DOHH2 (cell line): Measurements from ENCODE around the gene CAPG.

Source experiments
- H3F3A ChIP-seq: fragments of 200-600 bp; sonication (generic), shearing (Covaris generic); 2 replicates; pipeline ENCODE4 v1.6.0; 2016; ENCODE audit warnings: antibody characterized with exemption, mild to moderate bottlenecking; ENCODE audit not compliant: control insufficient read depth, insufficient read depth
- H3K27ac ChIP-seq: fragments of 200-600 bp; sonication (generic); 2 replicates; pipeline ENCODE4 v1.5.1; 2014; ENCODE audit warnings: low read depth, mild to moderate bottlenecking, low read length, moderate library complexity
- H3K27me3 ChIP-seq: fragments of 200-600 bp; sonication (generic); 2 replicates; pipeline ENCODE4 v1.6.1; 2014; ENCODE audit warnings: mild to moderate bottlenecking, low read length, mixed read lengths; ENCODE audit not compliant: control insufficient read depth
- H3K36me3 ChIP-seq: fragments of 200-600 bp; sonication (generic); 2 replicates; pipeline ENCODE4 v1.6.1; 2014; ENCODE audit warnings: mild to moderate bottlenecking, low read length, moderate library complexity, mixed read lengths; ENCODE audit not compliant: control insufficient read depth
- H3K4me1 ChIP-seq: fragments of 200-600 bp; sonication (generic); 2 replicates; pipeline ENCODE4 v1.6.1; 2014; ENCODE audit warnings: mild to moderate bottlenecking, low read length, mixed read lengths; ENCODE audit not compliant: control insufficient read depth
- H3K4me2 ChIP-seq: fragments of 200-600 bp; sonication (generic); 2 replicates; pipeline ENCODE4 v1.6.0; 2014; ENCODE audit warnings: mild to moderate bottlenecking, low read length, moderate library complexity
- H3K4me3 ChIP-seq: fragments of 200-600 bp; sonication (generic); 2 replicates; pipeline ENCODE4 v1.5.1; 2014; ENCODE audit warnings: mild to moderate bottlenecking, low read length, mixed read lengths
- H3K79me2 ChIP-seq: fragments of 200-600 bp; sonication (generic); 2 replicates; pipeline ENCODE4 v1.6.1; 2014; ENCODE audit warnings: mild to moderate bottlenecking, low read length, mixed read lengths; ENCODE audit not compliant: control insufficient read depth
- H3K9me2 ChIP-seq: fragments of 200-600 bp; sonication (generic); replicated peaks from 2 replicates; pipeline ENCODE4 v1.6.1; 2014; ENCODE audit warnings: mild to moderate bottlenecking, low read length, mixed read lengths; ENCODE audit not compliant: control insufficient read depth
- H3K9me3 ChIP-seq: fragments of 200-600 bp; sonication (generic); 2 replicates; pipeline ENCODE4 v1.6.1; 2014; ENCODE audit warnings: antibody characterized with exemption, low read length, mixed read lengths; ENCODE audit not compliant: control insufficient read depth, insufficient read depth
- H4K20me1 ChIP-seq: fragments of 200-600 bp; sonication (generic); 2 replicates; pipeline ENCODE4 v1.6.0; 2014; ENCODE audit warnings: low read depth, mild to moderate bottlenecking, antibody characterized with exemption, low read length, moderate library complexity; ENCODE audit not compliant: control insufficient read depth, insufficient read depth
- EZH2phosphoT487 ChIP-seq: fragments of 200-600 bp; sonication (generic); IDR thresholded peaks from 2 replicates; pipeline ENCODE4 v1.6.1; 2017; ENCODE audit warnings: borderline replicate concordance, mild to moderate bottlenecking, antibody characterized with exemption, low read length, moderate library complexity, mixed read lengths
- TF ChIP-seq, protein P1 (sequence below): fragments of 200-600 bp; sonication (generic); IDR thresholded peaks from one replicate; pipeline ENCODE4 v1.5.1; 2014; ENCODE audit warnings: antibody characterized with exemption, mild to moderate bottlenecking, low read depth, low read length; ENCODE audit not compliant: poor library complexity, severe bottlenecking

CAPG gene

DNA sequence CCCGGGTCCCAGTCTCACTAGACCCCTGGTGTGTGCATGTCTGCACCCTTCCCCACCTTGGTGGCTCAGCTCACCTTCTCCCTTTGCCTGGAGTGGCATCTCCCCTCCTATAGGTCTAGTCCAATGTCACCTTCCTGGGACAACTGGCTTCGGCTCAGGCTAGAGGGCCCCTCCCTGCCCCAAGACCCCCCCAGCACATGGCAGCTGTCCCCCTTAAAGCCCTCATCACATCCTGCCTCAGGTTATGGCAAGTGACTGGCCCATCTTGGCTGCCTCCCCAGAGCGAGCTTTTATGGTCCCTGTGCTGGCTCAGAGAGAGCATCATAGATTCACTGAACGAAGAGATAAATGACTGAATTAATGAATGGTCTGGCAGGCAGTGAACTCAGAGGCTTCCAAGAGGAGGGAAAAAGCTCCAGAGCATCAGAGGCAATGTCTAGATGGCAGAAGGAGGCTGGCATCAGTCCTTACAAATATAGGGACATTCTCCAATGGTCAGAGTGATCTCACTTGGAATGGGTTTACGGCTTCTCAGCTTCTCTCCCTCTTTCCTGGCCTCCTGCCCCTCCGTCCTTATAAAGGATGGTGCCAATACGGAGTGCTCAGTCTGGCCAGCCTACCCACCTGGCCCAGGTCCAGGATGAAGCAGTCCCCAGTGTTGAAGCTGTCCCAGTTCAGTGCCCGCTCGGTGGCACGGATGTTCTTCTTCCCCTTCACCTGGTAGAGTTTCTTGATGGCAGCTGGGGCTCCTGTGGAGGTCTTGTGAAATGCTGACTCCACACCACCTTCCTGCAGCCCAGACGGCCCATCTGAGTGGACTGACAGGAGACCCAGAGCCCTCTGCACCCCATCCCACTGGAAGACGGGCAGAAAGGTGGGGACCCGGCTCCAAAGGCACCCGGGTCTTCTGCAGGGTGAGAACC lies 9.4 kb downstream of the CAPG start:
- peaks cover 2% of the 10 kb centered on the region; the same call in 1 of the 2 replicates for H3K9me3 ChIP-seq
- no peak overlapping the region for H3K4me3 ChIP-seq
- no peaks in the 10 kb centered on the region for H3K9me2 ChIP-seq
- H3K4me2 ChIP-seq = no peak overlapping the region
- H3F3A ChIP-seq = no peaks in the 10 kb centered on the region
- no peaks in the 10 kb centered on the region for H3K27me3 ChIP-seq
- no peak for TF ChIP-seq EZH2phosphoT487
- TF ChIP-seq, protein P1, sequence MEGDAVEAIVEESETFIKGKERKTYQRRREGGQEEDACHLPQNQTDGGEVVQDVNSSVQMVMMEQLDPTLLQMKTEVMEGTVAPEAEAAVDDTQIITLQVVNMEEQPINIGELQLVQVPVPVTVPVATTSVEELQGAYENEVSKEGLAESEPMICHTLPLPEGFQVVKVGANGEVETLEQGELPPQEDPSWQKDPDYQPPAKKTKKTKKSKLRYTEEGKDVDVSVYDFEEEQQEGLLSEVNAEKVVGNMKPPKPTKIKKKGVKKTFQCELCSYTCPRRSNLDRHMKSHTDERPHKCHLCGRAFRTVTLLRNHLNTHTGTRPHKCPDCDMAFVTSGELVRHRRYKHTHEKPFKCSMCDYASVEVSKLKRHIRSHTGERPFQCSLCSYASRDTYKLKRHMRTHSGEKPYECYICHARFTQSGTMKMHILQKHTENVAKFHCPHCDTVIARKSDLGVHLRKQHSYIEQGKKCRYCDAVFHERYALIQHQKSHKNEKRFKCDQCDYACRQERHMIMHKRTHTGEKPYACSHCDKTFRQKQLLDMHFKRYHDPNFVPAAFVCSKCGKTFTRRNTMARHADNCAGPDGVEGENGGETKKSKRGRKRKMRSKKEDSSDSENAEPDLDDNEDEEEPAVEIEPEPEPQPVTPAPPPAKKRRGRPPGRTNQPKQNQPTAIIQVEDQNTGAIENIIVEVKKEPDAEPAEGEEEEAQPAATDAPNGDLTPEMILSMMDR = no peak
- no peaks in the 10 kb centered on the region for H3K79me2 ChIP-seq
- no peaks in the 10 kb centered on the region for H4K20me1 ChIP-seq
- no peaks in the 10 kb centered on the region for H3K36me3 ChIP-seq
- no peak overlapping the region for H3K27ac ChIP-seq
- H3K4me1 ChIP-seq = no peaks in the 10 kb centered on the region

GRCh38 chr2:85400023-85400422 lies 10.1 kb downstream of the CAPG start:
- TF ChIP-seq EZH2phosphoT487 = no peak
- TF ChIP-seq, protein P1 = no peak
- no peaks in the 10 kb centered on the region for H3K9me2 ChIP-seq

DNA sequence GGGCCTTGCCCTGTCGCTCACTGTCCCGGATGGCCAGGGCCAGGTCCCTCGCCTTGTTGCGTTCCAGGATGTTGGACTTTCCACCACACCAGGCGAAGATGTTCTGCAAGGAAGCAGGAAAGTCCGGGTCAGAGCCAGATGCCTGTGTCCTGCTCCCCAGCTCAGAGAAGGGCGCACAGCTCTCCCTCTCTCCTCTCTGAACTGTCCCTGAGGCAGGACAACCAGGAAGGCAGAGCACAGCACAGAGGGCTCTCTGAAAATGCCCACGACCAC lies 11.0 kb downstream of the CAPG start:
- H3K9me3 ChIP-seq = peaks cover 2% of the 10 kb centered on the region; the same call in 1 of the 2 replicates
- H3K4me2 ChIP-seq = no peak overlapping the region
- H3K36me3 ChIP-seq = no peaks in the 10 kb centered on the region
- no peaks in the 10 kb centered on the region for H3K79me2 ChIP-seq
- H3F3A ChIP-seq = no peaks in the 10 kb centered on the region
- no peaks in the 10 kb centered on the region for H3K9me2 ChIP-seq
- no peaks in the 10 kb centered on the region for H3K4me1 ChIP-seq
- H3K4me3 ChIP-seq = no peak overlapping the region
- no peaks in the 10 kb centered on the region for H3K27me3 ChIP-seq
- TF ChIP-seq EZH2phosphoT487 = no peak
- TF ChIP-seq, protein P1 = no peak
- no peak overlapping the region for H3K27ac ChIP-seq
- H4K20me1 ChIP-seq = no peaks in the 10 kb centered on the region

More at GRCh38 chr2:85400023-85400422, 10.1 kb downstream of the CAPG start:
- Histone ChIP-seq H3K4me2 (no peak overlapping the region), H3K4me3 (no peak overlapping the region), H3K27me3 (no peaks in the 10 kb centered on the region), H3K79me2 (no peaks in the 10 kb centered on the region), H3F3A (no peaks in the 10 kb centered on the region), H4K20me1 (no peaks in the 10 kb centered on the region), H3K4me1 (no peaks in the 10 kb centered on the region), H3K27ac (no peak overlapping the region), H3K9me3 (peaks cover 2% of the 10 kb centered on the region; the same call in 1 of the 2 replicates), H3K36me3 (no peaks in the 10 kb centered on the region)
